HEK293T (cell line): ENCODE results near the gene MRPL2.

ENCODE experiments used
- CTCF ChIA-PET: fragments of 350-600 bp; formaldehyde crosslinking; extraction: SDS; loops from one replicate; lab custom pipeline; 2021; ENCODE audit warnings: antibody characterized with exemption, inconsistent platforms; lab: Yijun Ruan, JAX
- POLR2A ChIA-PET: fragments of 350-600 bp; formaldehyde crosslinking; extraction: SDS; loops from one replicate; lab custom pipeline; 2020; ENCODE audit warnings: antibody characterized with exemption, inconsistent platforms; lab: Yijun Ruan, JAX
- DNase-seq: peaks from one replicate; pipeline ENCODE4 v3.0.0; 2012; ENCODE audit warnings: mixed read lengths; ENCODE audit errors: extremely low spot score
- ARNT ChIP-seq: fragments of 450-650 bp; IDR thresholded peaks from 2 replicates; pipeline ENCODE4 v1.6.1; 2017; ENCODE audit warnings: mild to moderate bottlenecking
- BHLHE40 ChIP-seq: fragments of 450-650 bp; IDR thresholded peaks from 2 replicates; pipeline ENCODE4 v1.6.1; 2016; ENCODE audit warnings: mild to moderate bottlenecking, moderate library complexity, borderline replicate concordance
- CTBP1 ChIP-seq: fragments of 450-650 bp; IDR thresholded peaks from 2 replicates; pipeline ENCODE4 v1.6.1; 2016; ENCODE audit warnings: borderline replicate concordance
- ELF4 ChIP-seq: fragments of 450-650 bp; IDR thresholded peaks from 2 replicates; pipeline ENCODE4 v1.6.1; 2017; ENCODE audit warnings: antibody characterized with exemption
- FOXA1 ChIP-seq: fragments of 450-650 bp; IDR thresholded peaks from 2 replicates; pipeline ENCODE4 v1.6.1; 2016; ENCODE audit warnings: mild to moderate bottlenecking
- FOXK2 ChIP-seq: fragments of 450-650 bp; IDR thresholded peaks from 2 replicates; pipeline ENCODE4 v1.6.1; 2016; ENCODE audit warnings: mild to moderate bottlenecking
- FOXM1 ChIP-seq: fragments of 450-650 bp; IDR thresholded peaks from 2 replicates; pipeline ENCODE4 v1.6.1; 2017; ENCODE audit warnings: mild to moderate bottlenecking, borderline replicate concordance
- HDGF ChIP-seq: fragments of 450-650 bp; IDR thresholded peaks from 2 replicates; pipeline ENCODE4 v1.6.1; 2017; ENCODE audit warnings: antibody characterized with exemption, borderline replicate concordance
- L3MBTL2 ChIP-seq: fragments of 450-650 bp; conservative IDR thresholded peaks from 2 replicates; pipeline ENCODE4 v1.6.1; 2016; ENCODE audit warnings: mild to moderate bottlenecking
- LEF1 ChIP-seq: fragments of 450-650 bp; IDR thresholded peaks from 2 replicates; pipeline ENCODE4 v1.6.1; 2017; ENCODE audit warnings: mild to moderate bottlenecking, borderline replicate concordance
- NFRKB ChIP-seq: fragments of 450-650 bp; IDR thresholded peaks from 2 replicates; pipeline ENCODE4 v1.6.1; 2016; ENCODE audit warnings: mild to moderate bottlenecking, moderate library complexity
- SP1 ChIP-seq: fragments of 450-650 bp; IDR thresholded peaks from 2 replicates; pipeline ENCODE4 v1.6.1; 2017
- SUZ12 ChIP-seq: fragments of 450-650 bp; IDR thresholded peaks from 2 replicates; pipeline ENCODE4 v1.6.1; 2016; ENCODE audit warnings: mild to moderate bottlenecking
- TARDBP ChIP-seq: fragments of 450-650 bp; IDR thresholded peaks from 2 replicates; pipeline ENCODE4 v1.6.1; 2016
- ZNF384 ChIP-seq: fragments of 450-650 bp; IDR thresholded peaks from 2 replicates; pipeline ENCODE4 v1.6.1; 2016
- TF ChIP-seq, protein P1 (sequence below): fragments of 450-650 bp; IDR thresholded peaks from 2 replicates; pipeline ENCODE4 v1.6.1; 2016

Gene MRPL2

DNA sequence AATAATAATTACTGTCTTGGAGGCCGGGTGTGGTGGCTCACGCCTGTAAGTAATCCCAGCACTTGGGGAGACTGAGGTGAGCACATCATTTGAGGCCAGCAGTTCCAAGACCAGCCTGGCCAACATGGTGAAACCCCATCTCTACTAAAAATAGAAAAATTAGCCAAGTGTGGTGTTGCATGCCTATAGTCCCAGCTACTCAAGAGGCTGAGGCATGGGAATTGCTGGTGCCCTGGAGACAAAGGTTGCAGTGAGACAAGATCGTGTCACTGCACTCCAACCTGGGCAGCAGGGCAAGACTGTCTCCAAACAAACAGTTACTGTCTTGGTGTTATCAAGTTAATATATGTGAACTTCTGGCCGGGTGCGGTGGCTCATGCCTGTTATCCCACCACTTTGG is 32.9 kb downstream of the MRPL2 start:
- POLR2A ChIA-PET = interaction anchor here (4.1 kb wide), 1 partner anchor 11 kb away, joined by 30 read pairs; the partner anchor contains the start of genes KLHDC3 and MEA1
- DNase-seq = no peak
- CTCF ChIA-PET = no interaction called here
- TF ChIP-seq ZNF384 (no peak), BHLHE40 (no peak), CTBP1 (no peak), SUZ12 (no peak), NFRKB (no peak), LEF1 (no peak), SP1 (no peak), L3MBTL2 (no peak), FOXK2 (no peak), FOXM1 (no peak), FOXA1 (no peak), ARNT (no peak), ELF4 (no peak)
- TF ChIP-seq, protein P1, sequence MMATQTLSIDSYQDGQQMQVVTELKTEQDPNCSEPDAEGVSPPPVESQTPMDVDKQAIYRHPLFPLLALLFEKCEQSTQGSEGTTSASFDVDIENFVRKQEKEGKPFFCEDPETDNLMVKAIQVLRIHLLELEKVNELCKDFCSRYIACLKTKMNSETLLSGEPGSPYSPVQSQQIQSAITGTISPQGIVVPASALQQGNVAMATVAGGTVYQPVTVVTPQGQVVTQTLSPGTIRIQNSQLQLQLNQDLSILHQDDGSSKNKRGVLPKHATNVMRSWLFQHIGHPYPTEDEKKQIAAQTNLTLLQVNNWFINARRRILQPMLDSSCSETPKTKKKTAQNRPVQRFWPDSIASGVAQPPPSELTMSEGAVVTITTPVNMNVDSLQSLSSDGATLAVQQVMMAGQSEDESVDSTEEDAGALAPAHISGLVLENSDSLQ = no peak

DNA sequence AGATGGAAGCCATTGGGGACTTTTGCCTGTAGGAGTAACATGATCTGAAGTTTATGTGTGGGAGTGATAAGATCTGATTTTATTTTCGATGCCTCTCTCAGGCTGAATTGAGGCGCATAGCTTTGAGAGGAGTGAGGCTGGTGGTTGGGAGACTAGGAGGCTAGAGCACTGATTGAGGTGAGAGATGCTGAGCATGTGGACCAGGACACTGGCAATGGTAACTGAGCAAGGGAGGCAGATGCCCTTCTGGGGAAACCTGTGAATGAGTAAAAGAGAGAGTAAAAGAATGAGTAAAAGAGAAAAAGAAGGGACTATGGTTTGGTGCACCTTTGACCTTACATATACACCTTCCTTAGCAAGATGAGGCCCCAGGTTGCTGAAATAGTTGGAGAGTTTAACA is 34.8 kb downstream of the MRPL2 start:
- no peak for DNase-seq
- CTCF ChIA-PET = no interaction called here
- POLR2A ChIA-PET = interaction anchor here (1.2 to 4.1 kb wide), 3 partner anchors 9 to 41 kb away, joined by 3 to 30 read pairs (median 4); partner anchors contain the start of genes KLHDC3 and MEA1
- no peak for TF ChIP-seq L3MBTL2
- TF ChIP-seq FOXA1 = no peak
- TF ChIP-seq ZNF384 = no peak
- TF ChIP-seq, protein P1 = no peak
- TF ChIP-seq TARDBP = no peak
- TF ChIP-seq HDGF = no peak
- no peak for TF ChIP-seq CTBP1
- TF ChIP-seq ARNT = no peak
- no peak for TF ChIP-seq SUZ12
- no peak for TF ChIP-seq FOXM1
- no peak for TF ChIP-seq SP1
- no peak for TF ChIP-seq NFRKB
- TF ChIP-seq FOXK2 = no peak
- no peak for TF ChIP-seq ELF4
- no peak for TF ChIP-seq BHLHE40

DNA sequence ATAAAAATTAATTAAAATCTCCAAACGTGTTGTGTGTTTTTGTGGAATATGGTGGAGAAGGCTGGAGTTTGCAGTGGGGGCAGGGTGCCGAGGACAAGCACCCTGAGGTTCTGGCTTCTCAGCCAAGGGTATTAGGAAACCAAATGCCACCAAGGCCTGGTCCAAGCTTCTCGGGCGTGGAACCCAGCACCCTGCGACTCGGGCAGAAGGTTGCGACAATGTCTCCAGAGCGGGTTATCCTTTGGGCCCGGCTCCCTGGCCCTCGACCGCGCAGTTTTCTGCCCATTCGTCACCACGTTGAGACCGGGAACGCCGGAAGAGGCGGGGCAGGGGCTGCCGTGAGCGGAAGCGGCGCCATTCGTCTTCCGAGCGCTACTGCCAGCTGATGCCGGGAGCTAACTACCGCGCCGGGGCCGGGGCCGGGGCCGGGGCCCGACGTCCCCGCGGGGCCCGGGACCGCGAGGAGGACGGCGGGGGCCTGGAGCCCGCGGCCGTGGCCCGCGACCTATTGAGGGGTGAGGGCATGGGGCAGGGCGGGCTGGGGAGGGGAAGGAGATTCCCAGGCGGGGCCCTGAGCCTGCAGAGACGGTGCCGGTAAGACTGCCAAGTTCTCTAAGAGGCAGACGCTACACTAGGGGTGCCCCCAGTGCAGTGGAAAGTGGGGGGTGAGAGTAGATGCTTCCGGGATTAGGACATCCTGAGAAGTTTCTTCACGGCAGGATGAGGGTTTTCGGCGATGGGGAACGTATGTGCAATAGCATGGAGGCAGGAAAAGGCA is 37.8 kb downstream of the MRPL2 start, which contains the start of gene RRP36:
TSS of gene RRP36 (plus strand) at position 354 of the 778 bp plus-strand sequence. CDS start at position 386, 32 bp downstream.
- CTCF ChIA-PET = interaction anchor here (0.6 to 0.7 kb wide), 2 partner anchors 29 to 56 kb away, joined by 3 read pairs; no protein-coding TSS in a partner anchor

DNA sequence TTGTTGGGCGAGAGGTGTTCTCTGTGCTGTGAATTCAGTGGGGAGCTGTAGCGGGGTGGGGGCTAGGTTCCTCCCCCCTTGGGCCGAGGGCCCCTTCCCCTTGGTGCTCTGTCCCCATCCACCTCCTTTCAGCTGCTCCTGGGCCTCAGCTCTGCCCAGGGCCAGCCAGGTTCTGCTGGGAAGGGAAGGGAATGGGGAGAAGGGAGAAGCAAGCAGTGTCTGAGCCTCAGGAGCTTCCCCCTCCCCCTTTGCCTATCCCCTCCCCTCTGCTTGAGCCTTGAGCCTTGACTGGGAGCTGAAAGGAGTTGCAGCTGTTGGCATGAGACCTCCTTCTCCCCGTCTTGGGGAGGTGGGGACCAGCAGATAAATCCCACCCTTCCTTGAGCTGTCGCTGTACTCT is 38.4 kb downstream of the MRPL2 start:
- peak; percentile 40 for DNase-seq
- POLR2A ChIA-PET = interaction anchor here (1.0 to 2.8 kb wide), 13 partner anchors 9 to 141 kb away, joined by 3 to 26 read pairs (median 6); partner anchors contain the start of genes CNPY3, CUL7, KLC4 and MRPL2
- TF ChIP-seq FOXA1 = no peak
- TF ChIP-seq SUZ12 = no peak
- no peak for TF ChIP-seq L3MBTL2
- CTCF ChIA-PET = interaction anchor here (0.6 kb wide), 1 partner anchor 29 kb away, joined by 3 read pairs; no protein-coding TSS in a partner anchor

More for the DNA sequence above, 37.8 kb downstream of the MRPL2 start, which contains the start of gene RRP36:
- peak; percentile 85 for DNase-seq
- POLR2A ChIA-PET = interaction anchor here (1.0 to 2.8 kb wide), 15 partner anchors 7 to 142 kb away, joined by 3 to 26 read pairs (median 6); partner anchors contain the start of genes CNPY3, CUL7, KLC4 and KLHDC3
- TF ChIP-seq NFRKB (no peak), SUZ12 (no peak), TARDBP (no peak), CTBP1 (no peak), FOXM1 (no peak), LEF1 (no peak), L3MBTL2 (peak; percentile 70), ELF4 (no peak), FOXA1 (no peak), SP1 (no peak)
- TF ChIP-seq, protein P1 = peak; percentile 72

DNA sequence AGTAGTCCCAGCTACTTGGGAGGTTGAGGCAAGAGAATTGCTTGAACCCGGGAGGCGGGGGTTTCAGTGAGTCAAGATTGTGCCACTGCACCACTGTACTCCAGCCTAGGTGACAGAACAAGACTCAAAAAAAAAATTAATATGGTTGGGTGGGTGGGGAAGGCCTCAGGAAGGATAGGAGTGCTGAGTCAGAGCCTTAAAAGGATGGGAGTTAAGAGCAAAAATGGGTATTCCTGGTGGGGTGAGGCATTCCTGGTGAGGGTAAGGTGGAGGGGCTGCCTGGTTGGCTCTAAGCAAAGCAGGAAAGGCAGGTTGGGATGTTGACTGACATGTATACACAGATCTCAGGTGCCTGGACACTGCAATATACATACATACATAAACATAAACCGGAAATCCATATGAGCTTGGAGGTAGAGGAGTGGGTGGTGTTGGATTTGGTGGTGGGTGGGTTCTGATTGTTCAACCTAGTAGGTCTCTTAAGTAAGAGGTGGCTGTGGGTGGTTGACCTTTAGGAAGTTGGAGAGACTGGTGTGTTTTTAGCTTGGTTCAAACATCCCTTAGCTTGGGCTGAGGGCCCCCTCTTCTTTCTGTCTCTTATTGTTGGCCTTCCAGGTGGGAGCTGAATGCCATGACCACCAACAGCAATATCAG is 39.1 kb downstream of the MRPL2 start:
- no peak for DNase-seq
- CTCF ChIA-PET = no interaction called here
- TF ChIP-seq SP1 (no peak), BHLHE40 (no peak), L3MBTL2 (no peak), CTBP1 (no peak), TARDBP (no peak), SUZ12 (no peak), FOXA1 (no peak), FOXM1 (no peak), FOXK2 (no peak), ARNT (no peak), ELF4 (no peak), ZNF384 (no peak), LEF1 (no peak), HDGF (no peak)
- POLR2A ChIA-PET = interaction anchor here (0.8 to 2.8 kb wide), 10 partner anchors 9 to 123 kb away, joined by 3 to 26 read pairs (median 8); partner anchors contain the start of genes CNPY3, CUL7, KLC4 and MRPL2
